Mesenteric fat pad (tissue), 1 donor: ENCODE measurements around the gene EDNRA. TPM values are rescaled to one million over a fixed set of nuclear protein-coding genes. Genes with fewer than 3 reads are reported as not detected.
"Not testable (repeated sequence)": the region's sequence is repeated elsewhere in the genome, so short reads cannot be mapped to it uniquely, and the experiment has no call there.

Experiments used
- DNase-seq: peaks from one replicate; pipeline ENCODE4 v3.0.0-alpha.2; 2020; ENCODE audit warnings: low spot score
- long read RNA-seq: library from polyadenylated mRNA; unstranded; transcript quantifications from one replicate; pipeline ENCODE4 v2.0.0, GENCODE V29; 2020
- total RNA-seq: library from RNA; stranded (reverse); fragmentation: NEBNext Ultra II Directional; extraction: Animal tissue kit (Norgen Biotek cat#: 25700); gene quantifications from one replicate; pipeline ENCODE4 v1.2.1, GENCODE V29; 2021
- donor health status: DM: yes; HTN: yes; CAD: no.

The EDNRA gene
- 3.6 TPM for total RNA-seq
- long read RNA-seq, full-length matches to known transcripts = 2 of 6 reads
- long read RNA-seq, partial matches to known transcripts = 3 of 6 reads
- long read RNA-seq, other reads (novel, unspliced or antisense) = 1 of 6 reads

DNA sequence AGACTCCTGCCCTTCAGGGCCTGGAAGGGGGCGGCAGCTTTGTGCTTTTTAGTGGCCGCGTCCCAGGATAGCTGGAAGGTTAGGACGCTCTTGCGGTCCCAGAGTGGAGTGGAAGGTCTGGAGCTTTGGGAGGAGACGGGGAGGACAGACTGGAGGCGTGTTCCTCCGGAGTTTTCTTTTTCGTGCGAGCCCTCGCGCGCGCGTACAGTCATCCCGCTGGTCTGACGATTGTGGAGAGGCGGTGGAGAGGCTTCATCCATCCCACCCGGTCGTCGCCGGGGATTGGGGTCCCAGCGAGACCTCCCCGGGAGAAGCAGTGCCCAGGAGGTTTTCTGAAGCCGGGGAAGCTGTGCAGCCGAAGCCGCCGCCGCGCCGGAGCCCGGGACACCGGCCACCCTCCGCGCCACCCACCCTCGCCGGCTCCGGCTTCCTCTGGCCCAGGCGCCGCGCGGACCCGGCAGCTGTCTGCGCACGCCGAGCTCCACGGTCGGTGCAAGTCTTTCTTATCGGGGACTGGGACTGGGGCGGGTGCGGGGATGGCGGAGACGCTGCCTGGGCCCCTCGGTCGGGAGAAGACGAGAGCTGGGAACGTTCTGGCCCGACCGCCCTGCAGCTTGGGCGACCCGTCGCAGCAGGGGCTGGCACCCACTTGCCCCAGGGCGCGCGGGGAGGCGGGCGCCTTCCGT lies at the start of gene EDNRA:
TSS of gene EDNRA (plus strand) at position 207 of the 686 bp plus-strand sequence. CDS start 4,585 bp downstream, outside the sequence.
- DNase-seq = no peak

GRCh38 chr4:147434370-147434769 lies 46.5 kb upstream of the EDNRA start:
- DNase-seq = not testable (repeated sequence)

- DNase-seq = no peak
Observed at GRCh38 chr4:147440442-147440841, 40.5 kb upstream of the EDNRA start.

DNA sequence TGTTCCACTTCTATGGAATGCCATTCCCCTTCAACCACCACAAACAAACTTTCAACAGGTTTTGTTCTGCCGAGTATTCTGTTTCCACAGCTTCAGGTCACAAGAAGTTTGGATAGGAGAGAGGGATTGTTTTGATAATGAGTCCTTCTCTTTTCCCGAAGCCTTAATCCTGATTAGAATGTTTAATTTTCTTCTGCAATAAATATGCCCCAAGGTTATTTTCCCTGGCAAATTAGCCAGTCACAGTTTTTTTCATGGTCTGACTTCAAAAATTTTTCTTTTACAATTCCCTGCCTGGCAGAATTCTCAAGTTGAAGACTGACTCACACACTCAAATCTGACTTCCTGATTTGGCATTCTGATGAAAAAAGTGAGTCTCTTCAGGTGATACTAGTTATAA lies 33.1 kb upstream of the EDNRA start:
- no peak for DNase-seq

DNA sequence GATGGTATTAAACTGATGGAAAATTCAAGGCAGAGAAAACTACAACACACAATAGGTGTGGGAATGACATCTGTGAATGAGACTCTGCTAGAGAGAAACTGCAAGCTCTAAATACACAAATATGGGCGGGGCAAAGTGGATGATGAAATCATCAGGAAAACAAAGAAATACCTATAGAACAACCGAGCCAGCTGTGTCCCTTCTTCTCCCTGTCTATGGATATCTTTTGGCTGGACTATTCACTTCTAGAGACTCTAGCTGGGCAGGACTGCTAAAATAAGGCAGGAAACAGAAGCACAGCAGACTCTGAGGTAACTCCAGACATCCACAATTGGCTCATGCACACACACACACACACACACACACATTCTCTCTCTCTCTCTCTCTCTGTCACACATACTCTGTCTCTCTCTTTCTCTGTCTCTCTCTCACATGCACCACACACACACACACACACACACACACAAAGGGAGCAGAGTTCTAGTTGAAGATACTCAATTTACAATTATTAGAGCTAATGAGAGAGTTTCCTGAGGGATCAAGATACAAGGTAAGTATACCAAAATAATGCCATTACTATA lies 27.2 kb upstream of the EDNRA start:
- DNase-seq = no peak

DNA sequence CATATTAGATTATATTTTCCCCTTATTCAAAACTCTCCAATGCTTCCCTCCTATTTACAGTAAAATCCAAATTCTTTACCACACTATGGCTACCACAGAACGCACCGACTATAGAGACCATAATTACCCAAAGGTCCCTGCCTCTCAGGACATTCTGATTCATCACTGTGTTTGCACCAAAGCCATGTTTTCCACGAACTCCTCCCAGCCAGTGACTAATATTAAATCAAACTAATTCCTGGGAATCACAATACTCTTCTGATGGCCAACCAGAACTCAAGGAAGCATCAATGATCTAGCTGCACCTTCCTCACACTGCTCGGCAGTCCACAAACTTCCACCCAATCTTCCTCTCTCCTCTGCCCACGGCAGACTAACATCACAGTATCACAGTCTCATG lies 24.2 kb upstream of the EDNRA start:
- DNase-seq = no peak

DNA sequence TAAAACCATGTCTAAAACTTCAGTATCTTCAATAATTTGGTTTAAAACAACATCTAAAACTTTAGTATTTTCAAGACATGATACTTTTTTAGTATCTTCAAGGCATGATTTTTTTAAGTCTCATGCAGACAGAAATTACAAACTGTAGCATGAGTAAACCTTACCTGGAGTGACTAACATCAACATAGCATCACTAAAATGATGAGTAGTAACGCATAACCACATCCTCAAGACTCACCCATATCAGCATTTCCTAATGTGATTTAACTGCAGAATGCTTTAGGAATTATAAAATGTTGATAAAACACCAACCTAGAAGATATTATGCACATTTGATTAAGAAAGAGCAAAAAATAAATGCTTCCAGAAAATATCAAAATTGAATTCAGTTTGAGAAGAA lies 19.7 kb upstream of the EDNRA start:
- DNase-seq = no peak

- DNase-seq = no peak
Observed at GRCh38 chr4:147463065-147463464, 17.8 kb upstream of the EDNRA start.

DNA sequence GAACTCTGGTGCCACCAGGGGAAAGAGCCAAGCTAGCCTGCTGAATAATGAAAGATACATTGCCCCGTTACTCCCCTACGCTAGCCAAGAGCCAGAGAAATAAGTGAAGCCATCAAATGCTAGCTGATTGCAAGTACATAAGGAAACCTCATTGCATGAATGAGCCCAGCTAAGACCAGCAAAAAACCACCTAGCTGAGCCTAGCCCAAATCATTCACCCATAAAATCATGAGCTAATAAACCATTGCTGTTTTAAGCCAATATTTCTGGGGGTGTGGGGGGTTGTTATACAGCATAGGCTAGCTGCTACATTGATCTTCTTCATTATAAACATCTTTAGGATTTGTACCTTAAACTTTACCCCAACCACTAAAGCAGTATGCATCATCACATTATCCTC lies 15.4 kb upstream of the EDNRA start:
- no peak for DNase-seq

GRCh38 chr4:147477439-147477838 lies 3.5 kb upstream of the EDNRA start:
- DNase-seq = no peak

DNA sequence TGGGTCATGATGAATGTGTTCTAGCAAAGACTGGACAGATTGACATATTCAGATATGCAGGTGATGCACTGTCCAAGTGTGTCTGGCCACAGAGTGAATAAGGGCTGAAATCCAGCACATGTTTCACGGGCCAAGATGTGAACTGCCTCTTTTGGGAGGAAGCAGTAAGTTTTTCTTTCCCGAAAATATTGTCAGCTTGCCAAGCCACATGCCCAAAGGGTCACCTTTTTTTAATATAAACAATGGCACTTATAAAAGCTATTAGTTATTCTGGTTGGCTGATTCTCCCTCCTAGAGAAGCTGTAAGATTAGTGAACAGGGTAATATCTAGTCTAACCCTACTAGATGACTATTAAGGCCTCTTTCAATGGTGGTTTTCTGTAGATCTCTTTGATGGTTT lies 1.5 kb upstream of the EDNRA start:
- DNase-seq = no peak

- no peak for DNase-seq
Observed at GRCh38 chr4:147479786-147480185, 1.1 kb upstream of the EDNRA start.

DNA sequence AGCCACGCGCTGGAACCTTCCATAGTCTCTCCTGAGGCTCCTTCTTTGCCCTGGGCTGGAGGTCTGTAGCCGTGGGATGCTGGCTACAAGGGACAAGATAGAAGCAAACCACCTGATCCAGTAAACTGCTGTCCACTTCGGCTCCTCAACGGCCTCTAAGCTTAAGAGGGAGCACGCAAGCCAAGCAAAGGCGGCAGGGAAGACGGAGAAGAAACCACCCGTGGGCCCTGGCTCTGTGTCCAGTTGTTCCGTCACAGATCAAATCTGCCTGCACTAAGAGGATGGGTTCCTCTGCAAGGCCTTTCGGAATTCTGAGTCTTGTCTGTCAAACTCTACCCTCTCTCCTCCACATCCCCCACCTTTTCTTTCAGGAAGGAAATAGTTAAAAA lies 401 bp upstream of the EDNRA start:
- no peak for DNase-seq

GRCh38 chr4:147481577-147482109 lies 746 bp downstream of the EDNRA start:
- no peak for DNase-seq

GRCh38 chr4:147482281-147482680 lies 1.4 kb downstream of the EDNRA start:
- no peak for DNase-seq

DNA sequence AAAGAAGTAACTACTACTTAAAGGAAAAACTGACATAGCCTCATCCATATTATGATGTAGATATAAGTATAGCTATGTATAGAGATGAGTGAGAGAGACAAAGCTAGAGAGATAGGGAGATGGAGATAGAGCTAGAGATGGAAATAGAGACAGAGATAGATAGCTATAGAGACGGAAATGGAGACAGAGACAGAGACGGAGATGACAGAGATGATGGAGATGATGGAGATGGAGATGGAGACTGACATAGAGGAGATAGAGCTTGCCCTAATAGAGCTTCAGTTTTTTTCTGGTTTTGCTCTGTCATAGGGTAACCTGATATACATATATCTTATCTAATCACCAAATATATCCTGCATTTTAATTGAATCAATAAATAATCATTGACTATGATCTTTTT lies 4.3 kb downstream of the EDNRA start:
- no peak for DNase-seq

- DNase-seq = no peak
Observed at GRCh38 chr4:147487616-147488015, 6.7 kb downstream of the EDNRA start.

DNA sequence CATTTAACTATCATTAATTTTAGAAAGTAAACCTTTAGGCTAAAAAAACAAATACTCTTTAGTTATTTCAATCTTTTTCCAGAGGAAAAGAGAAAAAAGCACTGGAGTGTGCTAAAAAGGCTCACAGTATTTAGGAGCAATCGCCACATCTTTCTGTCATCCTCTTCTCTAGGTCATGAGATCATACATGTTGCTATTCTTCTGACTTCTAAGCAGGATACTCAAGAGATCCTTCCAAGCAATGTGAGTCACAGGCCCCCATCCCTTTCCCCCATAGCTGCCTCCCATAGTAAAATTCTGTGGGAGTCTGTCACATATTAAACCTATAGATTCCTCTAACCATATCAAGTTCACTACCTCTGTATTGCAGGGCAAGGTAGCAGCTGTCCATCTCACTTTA lies 7.7 kb downstream of the EDNRA start:
- DNase-seq = no peak

DNA sequence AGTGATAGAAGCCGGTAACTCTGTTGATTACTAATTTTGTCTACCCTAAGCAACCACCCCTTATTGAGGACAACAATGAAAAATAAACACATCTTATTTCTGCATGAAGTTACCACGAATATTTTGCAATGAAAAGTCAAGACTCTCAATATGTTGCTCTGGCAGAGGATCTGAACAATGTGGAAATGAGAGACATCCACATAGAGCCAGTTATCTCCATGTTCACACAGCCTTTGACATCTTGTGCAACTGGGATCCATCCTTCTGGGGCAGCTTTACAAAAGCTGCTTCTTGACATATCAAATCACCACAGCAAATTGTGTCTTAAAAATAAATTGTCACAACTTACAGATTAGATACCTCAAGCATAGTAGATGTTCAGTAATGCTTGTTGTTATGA lies 10.2 kb downstream of the EDNRA start:
- DNase-seq = no peak

DNA sequence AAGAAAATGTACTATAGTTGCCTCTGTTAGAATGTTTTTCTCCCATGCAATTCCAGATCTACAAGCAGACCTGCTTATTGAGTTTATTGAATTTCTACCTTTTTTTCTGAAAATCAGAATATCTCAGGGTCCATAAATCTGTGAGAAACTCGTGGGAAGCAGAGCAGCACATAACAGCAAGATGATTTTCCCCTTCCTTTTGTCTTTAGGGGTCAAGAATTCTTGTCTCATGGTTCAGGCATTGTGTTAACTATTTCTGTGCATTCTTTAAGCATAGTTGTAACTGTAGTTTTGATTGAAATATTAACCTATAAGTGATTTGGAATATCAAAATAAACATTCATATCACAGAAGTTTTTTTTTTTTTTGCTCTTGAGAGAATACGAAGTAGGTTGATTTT lies 11.4 kb downstream of the EDNRA start:
- no peak for DNase-seq

DNA sequence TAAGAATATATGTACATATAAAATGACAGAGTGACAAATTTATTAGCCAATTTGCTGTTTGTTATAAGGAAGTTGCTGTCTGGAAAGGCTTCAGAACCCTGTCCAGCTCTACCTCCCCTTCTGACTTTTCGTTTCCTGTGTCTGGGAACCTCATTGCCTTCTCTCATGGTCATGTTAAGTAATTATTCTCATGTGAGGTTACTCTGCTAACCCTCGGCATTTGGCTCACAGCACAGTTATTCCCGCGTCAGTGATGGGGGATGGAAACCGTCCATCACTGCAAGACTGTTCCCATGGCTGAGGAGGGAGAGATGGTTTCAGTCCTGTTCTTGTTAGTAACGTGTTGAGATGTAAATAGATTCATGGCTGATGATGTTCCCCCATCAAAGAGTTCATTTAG lies 11.9 kb downstream of the EDNRA start:
- DNase-seq = no peak

GRCh38 chr4:147493307-147493706 lies 12.4 kb downstream of the EDNRA start:
- no peak for DNase-seq

DNA sequence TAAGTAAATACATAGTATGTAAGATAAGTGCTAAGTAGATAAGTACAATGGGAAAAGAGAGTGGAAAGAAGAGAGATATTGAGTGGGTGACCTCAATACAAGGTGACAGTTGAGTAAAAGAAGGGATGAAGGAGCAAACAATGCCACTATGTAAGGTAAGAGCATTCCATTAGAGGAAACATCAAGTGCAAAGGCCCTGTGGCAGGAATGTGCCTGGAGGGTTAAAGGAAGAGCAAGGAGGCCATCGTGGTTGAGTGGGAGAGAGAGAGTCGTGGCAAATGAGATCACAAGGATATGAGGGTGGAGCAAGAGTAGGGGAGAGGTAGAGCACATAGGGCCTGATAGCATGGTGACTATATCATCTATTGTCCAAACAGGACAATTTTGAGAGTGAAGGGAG lies 13.4 kb downstream of the EDNRA start:
- DNase-seq = no peak
